ENCODE results near the gene AEBP1.

Gene AEBP1

GRCh38 chr7:44103923-44104859, at the start of gene AEBP1:
Gene AEBP1, plus strand, starts transcription at chr7:44104345. Its CDS starts 321 bp downstream, at chr7:44104666.
- DNase-seq (ENCODE audit: low read depth), result no peak

GRCh38 chr7:44056681-44057080, 47.5 kb upstream of the AEBP1 start:
- DNase-seq (ENCODE audit: low read depth), result no peak

GRCh38 chr7:44057181-44057848, 46.8 kb upstream of the AEBP1 start:
- DNase-seq (ENCODE audit: low read depth), result no peak

GRCh38 chr7:44057849-44058758, 46.0 kb upstream of the AEBP1 start:
- DNase-seq (ENCODE audit: low read depth), result no peak

- no peak for DNase-seq (ENCODE audit: low read depth)
Measured at GRCh38 chr7:44058759-44059218, 45.4 kb upstream of the AEBP1 start.

GRCh38 chr7:44059219-44060090, 44.7 kb upstream of the AEBP1 start:
- DNase-seq (ENCODE audit: low read depth), result no peak

- no peak for DNase-seq (ENCODE audit: low read depth)
Measured at GRCh38 chr7:44060091-44060947, 43.8 kb upstream of the AEBP1 start.

- DNase-seq (ENCODE audit: low read depth), result no peak
Measured at GRCh38 chr7:44060948-44061644, 43.0 kb upstream of the AEBP1 start.

- DNase-seq (ENCODE audit: low read depth), result no peak
Measured at GRCh38 chr7:44061645-44062179, 42.4 kb upstream of the AEBP1 start.

GRCh38 chr7:44062180-44062902, 41.8 kb upstream of the AEBP1 start:
- DNase-seq (ENCODE audit: low read depth), result no peak

GRCh38 chr7:44062903-44063295, 41.2 kb upstream of the AEBP1 start:
- no peak for DNase-seq (ENCODE audit: low read depth)

GRCh38 chr7:44063547-44063893, 40.6 kb upstream of the AEBP1 start:
- no peak for DNase-seq (ENCODE audit: low read depth)

- no peak for DNase-seq (ENCODE audit: low read depth)
Measured at GRCh38 chr7:44063894-44064651, 40.1 kb upstream of the AEBP1 start.

GRCh38 chr7:44064791-44065430, 39.2 kb upstream of the AEBP1 start:
- no peak for DNase-seq (ENCODE audit: low read depth)

GRCh38 chr7:44065431-44066110, 38.6 kb upstream of the AEBP1 start, which contains the start of gene PGAM2:
Gene PGAM2, minus strand, starts transcription at chr7:44065567. Its CDS starts 38 bp downstream, at chr7:44065529.
- no peak for DNase-seq (ENCODE audit: low read depth)

- DNase-seq (ENCODE audit: low read depth), result no peak
Measured at GRCh38 chr7:44066111-44066460, 38.1 kb upstream of the AEBP1 start.

Measured in HS-5 (cell line).